SU-DHL-6 (cell line): ENCODE measurements around the gene STK40.

ENCODE experiments used
- CTCF ChIP-seq: fragments of 200-600 bp; sonication (generic); IDR thresholded peaks from one replicate; pipeline ENCODE4 v1.5.1; 2017; ENCODE audit warnings: antibody characterized with exemption, mild to moderate bottlenecking, low read length, moderate library complexity; ENCODE audit not compliant: insufficient read depth, poor library complexity, severe bottlenecking
- EZH2phosphoT487 ChIP-seq: fragments of 200-600 bp; sonication (generic), shearing (Covaris generic); conservative IDR thresholded peaks from 2 replicates; pipeline ENCODE4 v1.6.1; 2018; ENCODE audit warnings: mild to moderate bottlenecking, antibody characterized with exemption, low read length, moderate library complexity, mixed read lengths

DNA sequence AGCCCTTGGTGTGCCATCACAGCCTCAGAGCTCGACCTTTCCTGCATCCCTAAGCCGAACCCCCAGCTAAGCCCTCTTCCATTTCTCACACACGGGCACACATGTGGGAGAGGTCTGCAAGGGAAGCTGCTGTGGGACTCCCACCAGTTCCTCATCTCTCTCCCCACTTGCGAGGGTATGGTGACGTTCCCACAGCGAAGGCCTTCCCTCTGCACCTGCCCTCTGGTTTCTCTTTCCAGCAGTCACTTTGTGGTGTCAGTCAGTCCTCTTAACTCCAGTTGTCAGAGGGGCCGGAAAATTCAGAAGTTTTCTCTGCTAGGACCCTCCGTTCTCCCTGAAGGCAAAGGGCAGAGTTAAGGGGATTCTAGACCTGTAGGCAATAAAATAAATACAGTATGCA lies 5.5 kb upstream of the STK40 start:
- TF ChIP-seq CTCF (no peak), EZH2phosphoT487 (no peak)
